Measurements from ENCODE around the gene PRR15L. TPM values are rescaled to one million over a fixed set of nuclear protein-coding genes. Genes with fewer than 3 reads are reported as not detected.

PRR15L gene, protein sequence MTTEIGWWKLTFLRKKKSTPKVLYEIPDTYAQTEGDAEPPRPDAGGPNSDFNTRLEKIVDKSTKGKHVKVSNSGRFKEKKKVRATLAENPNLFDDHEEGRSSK
- total RNA-seq (2012; rRNA removed) = not detected in 2 replicates
- not detected in 2 replicates for polyA plus RNA-seq (2012; rRNA removed)
- not detected in 2 replicates for polyA plus RNA-seq (2012; cell fraction: cytosol; rRNA removed)
- polyA plus RNA-seq (2012; cell fraction: nucleus; rRNA removed; ENCODE audit: low replicate concordance) = not detected in 2 replicates
- Bru-seq, nascent RNA = percentile 22 among the genes with signal in this experiment
- percentile 16 among the genes with signal in this experiment for BruChase-seq, experiment 1, labeled RNA remaining after a 6-hour chase
- BruChase-seq, experiment 2, labeled RNA remaining after a 2-hour chase = percentile 20 among the genes with signal in this experiment
- long read RNA-seq = 0 reads

DNA sequence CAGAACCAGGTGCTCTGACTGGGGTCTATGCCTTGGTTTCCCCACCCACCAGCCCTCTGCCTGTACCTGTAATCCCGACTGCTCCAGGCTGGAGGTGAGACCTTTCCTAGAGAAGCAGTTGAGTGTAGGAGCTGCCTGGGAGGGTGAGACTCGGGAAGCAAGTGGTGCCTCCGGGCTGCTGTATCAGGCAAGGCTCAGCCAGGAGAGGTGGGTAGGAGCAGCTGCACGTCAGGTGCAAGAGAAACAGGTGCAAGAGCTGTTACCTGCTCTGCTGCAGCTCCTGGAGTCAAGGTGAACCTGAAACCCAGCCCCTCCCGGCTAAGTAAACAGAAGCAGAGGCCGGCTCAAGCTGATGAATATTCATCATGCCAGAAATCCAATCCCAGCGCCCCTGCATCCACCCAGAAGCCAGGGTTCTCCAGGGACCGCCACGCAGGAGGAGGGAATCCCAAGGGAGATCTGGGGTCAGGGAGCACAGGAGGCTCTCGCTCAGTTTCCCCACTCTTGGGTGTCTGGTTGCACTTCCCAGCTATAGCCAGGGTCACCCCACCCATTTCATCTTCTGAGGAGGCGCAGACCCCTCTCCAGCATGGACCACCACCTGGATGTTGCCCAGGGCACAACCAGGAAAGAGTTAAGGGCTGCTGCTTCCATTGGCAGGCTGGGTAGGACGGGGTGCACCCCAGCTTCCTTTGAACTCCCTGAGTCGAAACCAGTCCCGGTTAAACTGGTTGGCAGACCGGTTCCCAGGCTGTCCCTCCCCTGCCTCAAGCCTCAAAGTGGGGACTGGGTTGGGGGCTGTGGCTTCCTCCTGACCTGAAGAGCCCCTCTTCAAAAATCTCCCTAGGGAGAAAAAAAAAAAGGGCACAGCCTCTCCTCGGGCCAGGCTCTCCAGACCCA is at the start of gene PRR15L:
PRR15L (minus strand) TSS at position 293 of the 900 bp plus-strand sequence. CDS start 4,649 bp downstream, outside the sequence.
- peak within 1 kb of the TSS; percentile 76 for H2AK9ac ChIP-seq (replicated peaks; ENCODE audit: low read depth, low read length, poor library complexity)
- no peak within 1 kb of the TSS for H2AK5ac ChIP-seq (ENCODE audit: low read depth, low read length)
- H3K4me1 ChIP-seq (ENCODE audit: control insufficient read depth, insufficient read depth, low read length) = peaks cover 5% of the 10 kb centered on the region; the same call in 1 of the 2 replicates
- peaks cover 8% of the 10 kb centered on the region for H3K27me3 ChIP-seq (ENCODE audit: control insufficient read depth, insufficient read depth, low read length)
- peak; percentile 21; the same call in 1 of the 2 replicates for ATAC-seq (ENCODE audit: low read depth)
- no peaks in the 10 kb centered on the region for H3K9me1 ChIP-seq (ENCODE audit: insufficient read depth, low read length)
- CTCF ChIA-PET = interaction anchor here (1.7 kb wide), 1 partner anchor 13 kb away, joined by 4 read pairs; the partner anchor contains the start of gene CDK5RAP3
- no peaks in the 10 kb centered on the region; the same call in 1 of the 2 replicates for H3K9me3 ChIP-seq (ENCODE audit: control insufficient read depth, insufficient read depth, low read length)
- H4K91ac ChIP-seq (ENCODE audit: insufficient read depth, low read depth, low read length) = no peak within 1 kb of the TSS
- H2BK20ac ChIP-seq (ENCODE audit: low read depth, low read length) = no peak within 1 kb of the TSS
- no TSS peak for BruUV-seq (replicated peaks)
- no peaks in the 10 kb centered on the region for H4K20me1 ChIP-seq (ENCODE audit: insufficient read depth, low read length)
- H3K4me3 ChIP-seq (ENCODE audit: insufficient read depth, low read depth, low read length) = no peak within 1 kb of the TSS
- no peak within 1 kb of the TSS for H3K27ac ChIP-seq (ENCODE audit: insufficient read depth, low read length)
- H3K56ac ChIP-seq (ENCODE audit: extremely low read depth, insufficient read depth, low read length) = no peak within 1 kb of the TSS
- H3K23ac ChIP-seq (ENCODE audit: low read depth, low read length) = no peak within 1 kb of the TSS
- dilution Hi-C loops (cut with HindIII; ENCODE audit: low sequenced_read_pairs, unreplicated experiment) = no loop called here
- 38% methylated on average over 5 of the region's 16 CpGs; no CpG with 5 or more reads in 1 of the 2 experiments for WGBS, 2 experiments (ENCODE audit: extremely low coverage in 2 of 2, insufficient read length in 1 of 2)
- H2BK120ac ChIP-seq (ENCODE audit: low read depth, low read length) = no peak within 1 kb of the TSS
- H4K8ac ChIP-seq (ENCODE audit: low read depth in 2 of 2, low read length in 2 of 2) = no peak within 1 kb of the TSS
- no peak within 1 kb of the TSS for H3K4ac ChIP-seq (ENCODE audit: low read depth, low read length)
- POLR2A ChIA-PET (ENCODE audit: unreplicated experiment) = no interaction called here
- no peak within 1 kb of the TSS for H3K4me2 ChIP-seq (ENCODE audit: low read depth, low read length)
- H3K9ac ChIP-seq (ENCODE audit: low read depth, low read length) = no peak within 1 kb of the TSS
- no peak within 1 kb of the TSS for H4K5ac ChIP-seq (ENCODE audit: low read depth, low read length)
- no peak within 1 kb of the TSS for H2BK5ac ChIP-seq (ENCODE audit: low read depth, low read length, poor library complexity, severe bottlenecking)
- no peak within 1 kb of the TSS for H2BK15ac ChIP-seq (ENCODE audit: low read depth, low read length)
- in situ Hi-C loops (cut with MboI; ENCODE audit: low sequenced_read_pairs) = no loop called here
- H3K79me1 ChIP-seq (ENCODE audit: low read depth in 1 of 2, low read length in 2 of 2) = no peaks in the 10 kb centered on the region
- no peak for DNase-seq
- intact Hi-C loops (cut with micrococcal nuclease) = no loop called here
- H2AFZ ChIP-seq (replicated peaks; ENCODE audit: low read length, poor library complexity) = no peak within 1 kb of the TSS
- H3K18ac ChIP-seq (ENCODE audit: low read depth, low read length) = no peak within 1 kb of the TSS
- no peaks in the 10 kb centered on the region for H3K36me3 ChIP-seq (ENCODE audit: control insufficient read depth, insufficient read depth, low read length)
- H3K14ac ChIP-seq (replicated peaks; ENCODE audit: low read depth, low read length) = no peak within 1 kb of the TSS
- TF ChIP-seq, protein P1, sequence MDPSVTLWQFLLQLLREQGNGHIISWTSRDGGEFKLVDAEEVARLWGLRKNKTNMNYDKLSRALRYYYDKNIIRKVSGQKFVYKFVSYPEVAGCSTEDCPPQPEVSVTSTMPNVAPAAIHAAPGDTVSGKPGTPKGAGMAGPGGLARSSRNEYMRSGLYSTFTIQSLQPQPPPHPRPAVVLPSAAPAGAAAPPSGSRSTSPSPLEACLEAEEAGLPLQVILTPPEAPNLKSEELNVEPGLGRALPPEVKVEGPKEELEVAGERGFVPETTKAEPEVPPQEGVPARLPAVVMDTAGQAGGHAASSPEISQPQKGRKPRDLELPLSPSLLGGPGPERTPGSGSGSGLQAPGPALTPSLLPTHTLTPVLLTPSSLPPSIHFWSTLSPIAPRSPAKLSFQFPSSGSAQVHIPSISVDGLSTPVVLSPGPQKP (IDR thresholded peaks at IDR 0.05; ENCODE audit: borderline replicate concordance, low read depth, low read length) = no peak
- TF ChIP-seq, protein P2, sequence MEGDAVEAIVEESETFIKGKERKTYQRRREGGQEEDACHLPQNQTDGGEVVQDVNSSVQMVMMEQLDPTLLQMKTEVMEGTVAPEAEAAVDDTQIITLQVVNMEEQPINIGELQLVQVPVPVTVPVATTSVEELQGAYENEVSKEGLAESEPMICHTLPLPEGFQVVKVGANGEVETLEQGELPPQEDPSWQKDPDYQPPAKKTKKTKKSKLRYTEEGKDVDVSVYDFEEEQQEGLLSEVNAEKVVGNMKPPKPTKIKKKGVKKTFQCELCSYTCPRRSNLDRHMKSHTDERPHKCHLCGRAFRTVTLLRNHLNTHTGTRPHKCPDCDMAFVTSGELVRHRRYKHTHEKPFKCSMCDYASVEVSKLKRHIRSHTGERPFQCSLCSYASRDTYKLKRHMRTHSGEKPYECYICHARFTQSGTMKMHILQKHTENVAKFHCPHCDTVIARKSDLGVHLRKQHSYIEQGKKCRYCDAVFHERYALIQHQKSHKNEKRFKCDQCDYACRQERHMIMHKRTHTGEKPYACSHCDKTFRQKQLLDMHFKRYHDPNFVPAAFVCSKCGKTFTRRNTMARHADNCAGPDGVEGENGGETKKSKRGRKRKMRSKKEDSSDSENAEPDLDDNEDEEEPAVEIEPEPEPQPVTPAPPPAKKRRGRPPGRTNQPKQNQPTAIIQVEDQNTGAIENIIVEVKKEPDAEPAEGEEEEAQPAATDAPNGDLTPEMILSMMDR (conservative IDR thresholded peaks at IDR 0.05; ENCODE audit: low read depth, low read length) = no peak
- TF ChIP-seq, protein P3, sequence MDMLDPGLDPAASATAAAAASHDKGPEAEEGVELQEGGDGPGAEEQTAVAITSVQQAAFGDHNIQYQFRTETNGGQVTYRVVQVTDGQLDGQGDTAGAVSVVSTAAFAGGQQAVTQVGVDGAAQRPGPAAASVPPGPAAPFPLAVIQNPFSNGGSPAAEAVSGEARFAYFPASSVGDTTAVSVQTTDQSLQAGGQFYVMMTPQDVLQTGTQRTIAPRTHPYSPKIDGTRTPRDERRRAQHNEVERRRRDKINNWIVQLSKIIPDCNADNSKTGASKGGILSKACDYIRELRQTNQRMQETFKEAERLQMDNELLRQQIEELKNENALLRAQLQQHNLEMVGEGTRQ (IDR thresholded peaks at IDR 0.05; ENCODE audit: low read depth, low read length) = no peak
- TF ChIP-seq MAZ (IDR thresholded peaks at IDR 0.05; ENCODE audit: borderline replicate concordance, low read depth, low read length) (no peak), RCOR1 (IDR thresholded peaks at IDR 0.05; ENCODE audit: insufficient replicate concordance, low read length) (no peak), FOS (IDR thresholded peaks at IDR 0.05; ENCODE audit: low read depth, low read length) (no peak), CEBPB (IDR thresholded peaks at IDR 0.05; ENCODE audit: low read depth, low read length) (no peak), NFE2L2 (IDR thresholded peaks at IDR 0.05; ENCODE audit: low read depth, low read length) (no peak), CHD1 (IDR thresholded peaks at IDR 0.05; ENCODE audit: low read depth, low read length) (no peak), MAFK (IDR thresholded peaks at IDR 0.05; ENCODE audit: low read depth, low read length) (no peak), RAD21 (IDR thresholded peaks at IDR 0.05; ENCODE audit: low read length) (no peak)
